Motor neuron (in vitro differentiated cells): ENCODE data around the gene MZT2A. TPM values are rescaled to one million over a fixed set of nuclear protein-coding genes. Genes with fewer than 3 reads are reported as not detected.
"Not testable (repeated sequence)": the region's sequence is repeated elsewhere in the genome, so short reads cannot be mapped to it uniquely, and the experiment has no call there.

Source experiments
- ATAC-seq, 8 experiments: fragments of 200-7000 bp; cut with Tn5 transposase; replicated peaks in 6 of 8; 2 replicates each; pipeline ENCODE4 v1.8.0; 2021; ENCODE audit warnings: mild to moderate bottlenecking in 8 of 8, moderate library complexity in 8 of 8
- H3K27ac ChIP-seq, 2 donors: fragments of 250-450 bp; sonication (Bioruptor Pico); 2 replicates each; pipeline ENCODE4 v1.9.0; 2021; ENCODE audit warnings: antibody characterized with exemption in 2 of 2, mild to moderate bottlenecking in 2 of 2, moderate library complexity in 1 of 2
- H3K4me1 ChIP-seq, 2 donors: fragments of 250-450 bp; sonication (Bioruptor Pico); replicated peaks in 1 of 2; 2 replicates each; pipeline ENCODE4 v1.6.1; 2021; ENCODE audit warnings: antibody characterized with exemption in 2 of 2, mild to moderate bottlenecking in 2 of 2, moderate library complexity in 1 of 2
- H3K4me3 ChIP-seq, 5 donors: fragments of 250-450 bp; sonication (Bioruptor Pico); 2 replicates each; pipeline ENCODE4 v1.9.0; 2021; ENCODE audit warnings: antibody characterized with exemption in 5 of 5, mild to moderate bottlenecking in 5 of 5, moderate library complexity in 4 of 5
- WGBS, 10 experiments: fragments of 450-650 bp; shearing (Covaris generic); methylation state at CpG; one replicate each; pipeline ENCODE4 v1.0.0; 2022; 5-methylcytosine and 5-hydroxymethylcytosine counted together
- in situ Hi-C, 9 experiments: fragments of 400-800 bp; cut with MboI; loops; one replicate each; pipeline ENCODE4 v1.15.0; 2021; ENCODE audit warnings: low sequenced_read_pairs in 9 of 9, low pct_unique_long_range_greater_than_20kb in 2 of 9; ENCODE audit not compliant: unreplicated experiment in 9 of 9
- total RNA-seq, 8 experiments: library from RNA; unstranded; fragments of 300-600 nt; gene quantifications; 2 replicates each; pipeline versions ENCODE4 v1.2.3 to v1.2.4, GENCODE V29; 2022

Gene MZT2A
- total RNA-seq, 8 experiments from 2014 or later: 9.1 to 141 (median 109) TPM

DNA sequence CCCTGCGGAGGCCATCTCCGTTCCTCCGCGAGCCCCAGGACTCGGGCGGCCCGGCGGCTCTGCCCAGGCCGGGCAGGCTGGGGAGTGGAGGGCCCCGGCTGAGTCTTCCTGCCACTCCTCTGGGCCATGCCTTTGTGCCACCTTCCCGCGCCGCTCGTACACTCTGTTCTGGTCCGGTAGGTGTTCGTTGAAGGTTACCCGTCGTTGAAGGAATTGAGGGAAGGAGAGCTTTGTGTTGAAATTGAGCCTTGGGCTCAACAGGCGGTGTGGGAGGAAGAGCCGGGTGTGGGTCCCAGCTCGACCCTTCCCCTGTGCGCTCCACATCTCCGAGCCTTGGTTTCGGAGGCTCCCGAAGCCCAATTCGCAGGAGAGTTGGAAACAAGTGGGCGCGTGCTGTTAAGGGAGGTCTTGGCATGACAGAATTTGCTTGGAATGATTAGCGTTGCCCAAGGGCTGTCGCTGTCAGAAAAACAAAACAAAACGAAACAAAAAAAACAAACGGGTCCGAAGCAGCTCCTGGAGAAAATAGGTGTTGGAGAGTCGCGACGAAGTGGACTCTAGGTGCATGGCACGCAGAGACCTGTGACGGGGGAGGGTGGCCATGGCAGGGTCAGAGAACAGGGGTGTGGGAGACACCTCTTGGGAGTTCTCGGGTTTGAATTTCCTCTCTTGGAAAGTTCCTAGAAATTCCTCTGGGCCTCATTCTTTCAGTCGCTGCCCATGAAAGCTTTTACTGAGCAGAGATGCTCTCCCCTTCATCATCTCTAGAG, 1.2 kb upstream of the MZT2A start:
- H3K27ac ChIP-seq: peak overlapping the region; percentile 88 to 93
- in situ Hi-C loops: no loop called here
- WGBS, 10 experiments: 0 to 3% (median 0%) methylated on average over 1 to 22 of the region's 40 CpGs; no CpG with 5 or more reads in 2 of the 10 experiments

DNA sequence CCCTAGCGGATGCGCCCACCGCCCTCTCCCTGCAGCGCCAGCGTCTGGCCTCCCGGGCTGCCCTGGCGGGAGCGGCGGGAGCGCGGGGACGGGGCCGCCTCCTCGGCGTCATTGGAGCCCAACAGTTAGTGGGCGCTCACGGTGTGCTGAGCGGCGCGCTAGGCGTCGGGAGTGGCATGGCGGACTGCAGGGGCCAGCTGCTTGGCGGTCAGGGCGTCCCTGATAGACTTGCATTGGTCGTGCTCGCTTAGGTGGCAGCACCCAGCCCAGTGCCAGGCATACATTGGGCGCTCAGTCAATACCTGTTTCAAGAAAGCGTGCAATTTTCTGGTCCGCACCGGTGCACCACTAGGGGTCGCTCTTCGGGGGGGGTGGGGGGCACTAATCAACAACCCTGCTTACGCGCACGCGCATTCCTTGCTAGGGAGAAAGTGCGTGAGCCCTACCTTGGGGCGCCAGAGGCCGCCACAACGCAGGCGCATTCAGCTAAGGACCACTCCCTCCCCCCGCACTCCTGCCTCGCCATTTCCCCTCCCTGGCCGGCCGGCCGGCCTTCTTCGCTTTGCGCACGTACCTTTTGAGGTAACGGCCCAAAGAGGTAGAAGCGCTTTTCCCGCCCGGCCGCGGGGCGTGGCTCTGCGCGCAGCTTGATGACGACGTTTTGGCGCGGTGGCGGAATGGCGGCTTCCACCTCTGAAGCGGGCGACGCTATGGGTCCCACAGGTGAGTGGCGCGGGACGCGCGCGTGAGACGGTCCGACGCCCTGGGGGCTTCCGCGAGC, 411 bp upstream of the MZT2A start:
- WGBS, 10 experiments: 0 to 1% (median 0%) methylated on average over 1 to 15 of the region's 79 CpGs; no CpG with 5 or more reads in 6 of the 10 experiments
- in situ Hi-C loops: no loop called here
- ATAC-seq: peak; percentile 70 to 87 (median 82)

More for the DNA sequence above, 1.2 kb upstream of the MZT2A start:
- Histone ChIP-seq H3K4me3 (peak overlapping the region; percentile 46 to 63 (median 52)), H3K4me1 (peaks cover 15 to 18% of the 10 kb centered on the region in 2 donors)
- ATAC-seq: peak in 4 of 8 experiments; percentile 16 to 39 (median 28)

DNA sequence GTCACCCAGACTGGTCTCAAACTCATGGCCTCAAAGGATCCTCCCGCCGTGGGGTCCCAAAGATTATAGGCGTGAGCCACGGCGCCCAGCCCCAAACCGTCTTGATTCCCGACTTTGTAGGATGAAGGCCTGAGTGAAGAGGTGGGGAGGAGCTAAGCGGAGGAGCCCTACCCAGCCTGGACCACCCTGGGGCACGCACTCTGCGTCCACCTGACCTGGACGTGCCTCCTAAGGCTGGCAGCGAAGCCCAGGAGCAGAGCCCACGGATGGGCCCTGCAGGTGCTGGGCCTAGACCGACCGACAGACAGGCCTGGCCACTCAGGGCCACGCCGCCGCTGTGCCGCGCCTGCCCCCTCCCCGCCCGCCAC, 744 bp downstream of the MZT2A start:
- peaks cover 15 to 18% of the 10 kb centered on the region in 2 donors for H3K4me1 ChIP-seq
- H3K27ac ChIP-seq: peak overlapping the region in 1 of 2 donors; percentile 70
- 0% methylated on average over 1 to 2 of the region's 22 CpGs; no CpG with 5 or more reads in 7 of the 10 experiments for WGBS, 10 experiments
- ATAC-seq, in situ Hi-C loops: not testable (repeated sequence)
- H3K4me3 ChIP-seq: peak overlapping the region; percentile 27 to 63 (median 46)

More for the DNA sequence above, 411 bp upstream of the MZT2A start:
- Histone ChIP-seq H3K4me3 (peak overlapping the region; percentile 46 to 63 (median 52)), H3K4me1 (peaks cover 15 to 18% of the 10 kb centered on the region in 2 donors), H3K27ac (peak overlapping the region; percentile 88 to 93)

DNA sequence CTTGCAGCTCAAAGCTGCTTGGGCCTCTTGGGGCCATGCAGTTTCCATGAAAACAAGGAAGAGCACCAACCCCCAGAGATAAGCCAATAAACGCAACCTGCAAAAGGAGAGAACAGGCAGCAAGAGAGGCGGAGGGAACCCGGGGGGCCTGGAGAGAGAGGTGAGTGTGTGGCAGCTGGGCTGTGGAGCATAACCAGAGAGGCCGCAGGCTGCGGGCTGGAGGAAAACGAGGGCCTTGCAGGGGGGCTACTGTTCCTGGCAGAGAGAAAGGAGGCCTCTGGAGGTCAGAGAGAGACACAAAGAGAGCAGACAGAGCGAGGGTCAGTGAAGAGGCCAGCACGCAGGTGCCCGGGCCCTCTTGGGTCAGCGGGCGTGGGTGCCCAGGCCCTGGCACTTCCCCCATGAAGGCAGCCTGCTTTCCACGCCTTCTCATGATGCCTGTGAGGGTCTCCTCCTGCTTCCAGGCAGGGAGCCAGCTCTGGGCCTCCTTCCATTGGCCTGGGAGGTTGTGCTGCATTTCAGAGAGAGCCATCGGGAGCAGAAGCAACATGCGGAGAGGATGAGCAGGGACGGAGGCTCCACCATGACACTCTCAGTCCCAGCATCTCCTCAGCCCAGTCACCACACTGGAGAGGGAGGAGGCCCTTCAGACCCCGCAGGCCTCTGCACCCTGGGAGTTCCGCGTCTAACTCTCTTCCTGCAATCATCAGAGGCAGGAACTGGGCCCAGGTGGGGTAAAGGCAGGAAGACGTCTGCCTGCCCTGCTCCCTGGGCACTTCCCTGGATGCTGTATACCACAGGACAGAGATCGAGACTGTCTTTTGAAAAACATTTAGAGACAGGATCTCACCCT, 1.4 kb downstream of the MZT2A start:
- H3K4me3 ChIP-seq: peak overlapping the region; percentile 27 to 63 (median 46)
- peaks cover 15 to 18% of the 10 kb centered on the region in 2 donors for H3K4me1 ChIP-seq
- ATAC-seq, in situ Hi-C loops: not testable (repeated sequence)
- 10 to 40% (median 25%) methylated on average over 2 to 4 of the region's 20 CpGs; no CpG with 5 or more reads in 7 of the 10 experiments for WGBS, 10 experiments
- peak overlapping the region; percentile 46 to 70 for H3K27ac ChIP-seq

DNA sequence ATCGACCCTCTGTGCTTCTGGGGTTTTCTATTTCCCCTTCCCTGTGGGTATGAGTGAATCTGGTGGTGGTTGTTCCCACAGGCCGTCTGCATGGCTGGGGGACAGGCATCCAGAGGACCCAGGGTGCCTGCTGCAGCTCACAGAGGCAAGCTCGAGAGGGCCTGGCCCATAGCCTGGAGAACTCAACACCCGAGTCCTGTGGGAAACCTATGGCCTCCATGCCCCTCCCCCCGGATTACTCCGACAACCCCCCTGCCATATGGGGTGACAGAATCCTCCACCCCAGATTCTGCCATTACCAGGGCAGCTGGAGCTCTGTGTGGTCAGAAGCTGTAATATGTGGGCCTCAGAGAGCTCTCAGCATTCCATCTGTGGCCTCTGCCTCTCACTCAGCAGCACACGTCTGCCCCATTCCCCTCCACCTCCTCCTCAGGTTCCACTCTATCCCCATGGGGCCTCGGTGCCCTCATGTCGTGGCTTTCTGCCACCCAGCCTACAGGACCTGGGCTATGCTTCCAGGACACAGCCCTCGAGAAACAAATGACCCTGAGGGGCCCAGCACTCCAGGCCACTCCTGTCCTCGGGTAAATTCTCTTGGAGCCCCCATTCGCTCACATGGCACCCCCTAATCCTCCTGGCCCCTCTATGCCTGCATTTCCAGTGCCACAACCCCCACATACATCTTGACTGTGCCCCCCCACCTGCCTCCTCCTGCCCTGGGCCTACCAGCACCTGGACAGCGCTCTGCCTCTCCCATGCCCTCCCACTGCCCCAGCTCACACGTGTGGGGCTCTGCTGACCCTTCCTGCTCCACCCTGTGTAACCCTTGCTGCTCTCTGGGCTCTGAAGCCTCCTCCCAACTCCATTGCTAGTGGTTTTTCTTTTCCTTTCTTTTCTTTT, 3.6 kb downstream of the MZT2A start:
- H3K27ac ChIP-seq: no peak overlapping the region
- no peak overlapping the region for H3K4me3 ChIP-seq
- peaks cover 11% of the 10 kb centered on the region in 2 donors for H3K4me1 ChIP-seq
- in situ Hi-C loops: no loop called here
- WGBS, 10 experiments: 17 to 100% (median 82%) methylated on average over 1 to 2 of the region's 14 CpGs; no CpG with 5 or more reads in 4 of the 10 experiments
- no peak for ATAC-seq

DNA sequence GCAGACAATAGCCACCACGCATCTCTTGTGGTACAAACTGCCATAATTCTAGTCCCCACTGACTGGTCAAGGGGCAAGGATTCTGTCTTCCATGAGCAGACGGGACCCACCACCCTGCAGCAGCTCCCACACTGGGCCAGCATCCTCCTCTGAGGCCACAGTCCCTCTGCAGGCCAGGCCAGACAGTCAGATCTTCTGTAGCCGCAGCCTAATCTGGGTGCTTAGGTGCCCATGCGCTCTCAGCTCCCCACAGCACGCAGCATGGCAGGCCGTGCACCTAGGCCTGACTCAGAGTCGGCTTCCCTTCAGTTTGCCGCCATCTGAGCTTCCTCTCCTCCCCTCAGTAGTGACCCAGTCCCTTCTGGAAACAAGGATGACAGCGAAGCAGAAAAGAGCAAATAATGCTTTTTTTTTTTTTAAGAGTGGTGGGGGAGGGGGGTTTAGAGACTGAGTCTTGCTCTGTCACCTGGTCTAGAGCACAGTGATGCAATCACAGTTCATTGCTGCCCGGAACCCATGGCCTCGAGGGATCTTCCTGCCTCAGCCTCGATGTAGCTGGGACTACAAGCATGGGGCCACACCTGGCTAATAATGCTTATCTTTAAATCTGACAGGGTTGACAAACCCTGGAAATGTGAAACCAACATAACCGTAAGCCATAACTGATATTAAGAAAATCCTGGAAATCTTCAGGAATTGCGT, 5.8 kb downstream of the MZT2A start:
- WGBS, 10 experiments: 89 to 100% (median 100%) methylated on average over 1 to 12 of the region's 14 CpGs; no CpG with 5 or more reads in 5 of the 10 experiments
- Histone ChIP-seq H3K27ac (peak overlapping the region; percentile 48 to 64), H3K4me1 (peaks cover 10 to 11% of the 10 kb centered on the region in 2 donors)
- ATAC-seq: peak in 5 of 8 experiments; percentile 10 to 75 (median 64)
- in situ Hi-C loops, H3K4me3 ChIP-seq: not testable (repeated sequence)

DNA sequence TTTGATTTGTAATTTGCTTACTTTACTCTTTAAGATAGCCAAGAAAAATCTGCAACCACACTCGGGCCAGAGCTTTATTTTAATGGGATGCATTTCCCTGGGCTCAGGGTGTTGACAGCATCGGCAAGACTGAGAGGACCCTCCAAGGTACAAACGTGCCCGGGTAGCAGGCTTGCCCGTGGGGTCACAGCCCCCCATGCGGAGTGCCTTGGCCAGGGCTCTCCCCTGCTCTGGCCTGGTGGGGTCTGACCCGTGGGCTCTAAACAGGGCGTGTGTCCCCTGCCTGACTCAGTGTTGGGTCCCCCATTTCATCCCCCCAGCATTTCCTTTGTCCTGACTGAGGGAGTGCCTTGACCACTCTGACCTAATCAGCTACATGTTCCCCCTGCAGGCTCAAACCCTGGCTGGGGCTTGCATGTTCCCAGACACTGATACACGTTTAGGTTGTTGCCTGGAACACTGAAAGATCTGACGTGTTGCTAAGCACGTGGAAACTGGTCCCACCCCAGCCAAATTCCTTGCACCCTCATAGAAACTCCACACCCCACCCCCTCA, 7.2 kb downstream of the MZT2A start:
- H3K27ac ChIP-seq, ATAC-seq, H3K4me1 ChIP-seq, in situ Hi-C loops, H3K4me3 ChIP-seq: not testable (repeated sequence)
- 90 to 94% (median 90%) methylated on average over 2 to 6 of the region's 11 CpGs; no CpG with 5 or more reads in 7 of the 10 experiments for WGBS, 10 experiments

DNA sequence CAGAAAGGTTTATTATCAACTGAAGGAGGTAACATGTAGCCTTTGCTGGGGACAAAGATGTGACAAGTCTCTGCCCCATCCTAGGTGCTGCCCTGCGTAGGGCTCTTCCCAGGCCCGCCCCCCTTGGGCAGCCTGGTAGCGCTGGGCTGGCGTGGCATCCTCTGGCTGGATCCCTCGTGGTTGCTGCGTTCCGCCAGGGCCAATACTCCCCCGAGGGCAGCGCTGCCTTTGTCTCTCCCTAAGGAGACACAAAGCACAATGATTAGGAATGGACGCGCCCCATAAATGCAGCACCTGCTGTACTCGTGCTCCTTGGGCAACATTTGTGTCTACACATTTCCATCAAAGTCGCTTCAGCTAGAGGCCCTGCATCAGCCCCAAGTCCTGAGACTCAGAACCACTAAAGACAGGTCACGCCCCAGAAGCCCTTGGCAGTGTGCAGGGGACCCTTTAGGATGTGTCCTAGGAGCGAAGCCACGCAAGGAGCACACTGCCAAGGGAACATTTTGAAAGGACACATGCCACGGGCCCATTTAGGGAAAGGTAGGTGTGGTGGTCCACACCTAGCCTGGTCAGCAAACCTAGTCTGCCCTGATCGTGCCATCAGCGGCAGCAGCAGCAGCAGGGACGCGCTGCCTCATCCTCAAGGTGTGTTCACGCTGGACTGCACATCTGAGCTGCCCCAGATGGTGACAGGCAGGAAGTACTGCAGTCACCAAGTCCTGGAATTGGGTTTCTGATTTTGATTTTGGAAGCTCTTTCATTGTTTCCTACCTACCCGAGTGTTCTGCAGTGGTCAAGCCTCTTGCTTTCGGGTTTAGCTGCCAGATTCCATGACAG, 8.0 kb downstream of the MZT2A start:
- 84 to 92% (median 89%) methylated on average over 6 to 15 of the region's 24 CpGs; no CpG with 5 or more reads in 7 of the 10 experiments for WGBS, 10 experiments
- in situ Hi-C loops, ATAC-seq, H3K4me3 ChIP-seq, H3K4me1 ChIP-seq, H3K27ac ChIP-seq: not testable (repeated sequence)

DNA sequence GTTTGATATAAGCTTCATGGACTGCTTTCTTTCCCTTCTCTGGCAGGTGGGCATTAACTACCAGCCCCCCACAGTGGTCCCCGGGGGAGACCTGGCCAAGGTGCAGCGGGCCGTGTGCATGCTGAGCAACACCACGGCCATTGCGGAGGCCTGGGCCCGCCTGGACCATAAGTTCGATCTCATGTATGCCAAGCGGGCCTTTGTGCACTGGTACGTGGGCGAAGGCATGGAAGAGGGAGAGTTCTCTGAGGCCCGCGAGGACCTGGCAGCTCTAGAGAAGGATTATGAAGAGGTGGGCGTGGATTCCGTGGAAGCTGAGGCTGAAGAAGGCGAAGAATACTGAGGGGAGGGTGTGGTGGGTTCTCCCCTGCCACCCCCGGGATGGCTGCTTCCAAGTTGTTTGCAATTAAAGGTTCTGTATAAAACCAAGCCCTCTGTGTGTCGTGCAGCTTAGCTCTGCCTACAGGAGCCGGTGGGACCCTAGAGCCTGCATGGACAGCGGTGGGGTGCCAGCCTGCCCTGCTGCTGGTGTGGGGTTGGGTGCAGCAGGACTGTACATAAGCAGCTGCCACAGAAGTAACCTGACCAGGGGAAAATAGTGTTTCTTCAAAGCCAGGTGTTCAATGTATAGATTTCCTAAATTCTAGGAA, 9.6 kb downstream of the MZT2A start:
- H3K4me1 ChIP-seq, ATAC-seq, in situ Hi-C loops, H3K27ac ChIP-seq, H3K4me3 ChIP-seq: not testable (repeated sequence)
- WGBS, 10 experiments: 82 to 93% methylated on average over 2 of the region's 19 CpGs; no CpG with 5 or more reads in 8 of the 10 experiments

DNA sequence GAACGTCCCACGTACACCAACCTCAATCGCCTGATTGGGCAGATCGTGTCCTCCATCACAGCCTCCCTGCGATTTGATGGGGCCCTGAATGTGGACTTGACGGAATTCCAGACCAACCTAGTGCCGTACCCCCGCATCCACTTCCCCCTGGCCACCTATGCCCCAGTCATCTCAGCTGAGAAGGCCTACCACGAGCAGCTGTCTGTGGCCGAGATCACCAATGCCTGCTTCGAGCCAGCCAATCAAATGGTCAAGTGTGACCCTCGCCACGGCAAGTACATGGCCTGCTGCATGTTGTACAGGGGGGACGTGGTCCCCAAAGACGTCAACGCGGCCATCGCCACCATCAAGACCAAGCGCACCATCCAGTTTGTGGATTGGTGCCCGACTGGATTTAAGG, 11.8 kb downstream of the MZT2A start:
- H3K27ac ChIP-seq, in situ Hi-C loops, H3K4me1 ChIP-seq, ATAC-seq, H3K4me3 ChIP-seq: not testable (repeated sequence)
- WGBS, 10 experiments: 100% methylated on average over 1 of the region's 20 CpGs; no CpG with 5 or more reads in 9 of the 10 experiments
